Activated T-cell treated with anti-CD3 and anti-CD28 coated beads, Interleukin-2, amount 50 U/mL, for 24 hours (primary cell): ENCODE measurements around the gene PRM3.

Experiments used
- DNase-seq: peaks from one replicate; pipeline ENCODE4 v3.0.0-alpha.2; 2020
- H3K27ac Mint-ChIP-seq: 2 replicates; pipeline ENCODE4 v1.8.0; 2020; ENCODE audit warnings: mild to moderate bottlenecking, mixed read lengths
- H3K27me3 Mint-ChIP-seq: 2 replicates; pipeline ENCODE4 v1.8.0; 2020; ENCODE audit warnings: mixed read lengths
- H3K36me3 Mint-ChIP-seq: 2 replicates; pipeline ENCODE4 v1.8.0; 2020; ENCODE audit warnings: low read depth, mixed read lengths
- H3K4me1 Mint-ChIP-seq: 2 replicates; pipeline ENCODE4 v1.8.0; 2020; ENCODE audit warnings: low read depth, mixed read lengths
- H3K4me3 Mint-ChIP-seq: 2 replicates; pipeline ENCODE4 v1.8.0; 2020; ENCODE audit warnings: mild to moderate bottlenecking, moderate library complexity, mixed read lengths
- H3K9me3 Mint-ChIP-seq: 2 replicates; pipeline ENCODE4 v1.8.0; 2020; ENCODE audit warnings: mixed read lengths

PRM3 gene

GRCh38 chr16:11272921-11273720 is at the start of gene PRM3:
TSS of gene PRM3 (minus strand) at chr16:11273629. CDS start at chr16:11273595, 34 bp downstream.
- H3K4me1 Mint-ChIP-seq: no peaks in the 10 kb centered on the region
- H3K27ac Mint-ChIP-seq: no peak within 1 kb of the TSS
- no peaks in the 10 kb centered on the region for H3K9me3 Mint-ChIP-seq
- no peak within 1 kb of the TSS for H3K4me3 Mint-ChIP-seq
- H3K36me3 Mint-ChIP-seq: no peaks in the 10 kb centered on the region
- DNase-seq: no peak
- no peaks in the 10 kb centered on the region for H3K27me3 Mint-ChIP-seq

GRCh38 chr16:11322823-11323222 is 49.4 kb upstream of the PRM3 start:
- Mint-ChIP-seq H3K27me3 (no peaks in the 10 kb centered on the region), H3K27ac (peak overlapping the region; percentile 14), H3K4me3 (no peak overlapping the region), H3K9me3 (no peaks in the 10 kb centered on the region), H3K36me3 (no peaks in the 10 kb centered on the region), H3K4me1 (peaks cover 29% of the 10 kb centered on the region)
- DNase-seq: no peak

GRCh38 chr16:11321662-11322061 is 48.2 kb upstream of the PRM3 start:
- no peak for DNase-seq
- no peaks in the 10 kb centered on the region for H3K36me3 Mint-ChIP-seq
- no peaks in the 10 kb centered on the region for H3K9me3 Mint-ChIP-seq
- H3K4me1 Mint-ChIP-seq: peaks cover 17% of the 10 kb centered on the region
- H3K27ac Mint-ChIP-seq: no peak overlapping the region
- no peak overlapping the region for H3K4me3 Mint-ChIP-seq
- H3K27me3 Mint-ChIP-seq: no peaks in the 10 kb centered on the region

DNA sequence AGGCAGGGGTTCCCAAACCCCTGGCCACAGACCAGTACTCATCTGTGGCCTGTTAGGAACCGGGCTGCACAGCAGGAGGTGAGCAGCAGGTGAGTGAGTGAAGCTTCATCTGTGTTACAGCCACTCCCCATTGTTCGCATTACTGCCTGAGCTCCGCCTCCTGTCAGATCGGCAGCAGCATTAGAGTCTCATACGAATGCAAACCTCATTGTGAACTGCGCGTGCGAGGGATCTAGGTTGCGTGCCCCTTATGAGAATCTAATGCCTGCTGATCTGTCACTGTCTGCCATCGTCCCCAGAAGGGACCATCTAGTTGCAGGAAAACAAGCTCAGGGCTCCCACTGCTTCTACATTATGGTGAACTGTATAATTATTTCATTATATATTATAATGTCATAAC is 46.7 kb upstream of the PRM3 start:
- H3K27me3 Mint-ChIP-seq: no peaks in the 10 kb centered on the region
- H3K36me3 Mint-ChIP-seq: no peaks in the 10 kb centered on the region
- no peaks in the 10 kb centered on the region for H3K9me3 Mint-ChIP-seq
- H3K27ac Mint-ChIP-seq: no peak overlapping the region
- no peak overlapping the region for H3K4me3 Mint-ChIP-seq
- H3K4me1 Mint-ChIP-seq: peaks cover 5% of the 10 kb centered on the region
- DNase-seq: no peak

GRCh38 chr16:11319529-11320146 is 46.2 kb upstream of the PRM3 start:
- Mint-ChIP-seq H3K36me3 (no peaks in the 10 kb centered on the region), H3K4me3 (no peak overlapping the region), H3K27ac (no peak overlapping the region), H3K27me3 (no peaks in the 10 kb centered on the region), H3K4me1 (no peaks in the 10 kb centered on the region), H3K9me3 (no peaks in the 10 kb centered on the region)
- no peak for DNase-seq

DNA sequence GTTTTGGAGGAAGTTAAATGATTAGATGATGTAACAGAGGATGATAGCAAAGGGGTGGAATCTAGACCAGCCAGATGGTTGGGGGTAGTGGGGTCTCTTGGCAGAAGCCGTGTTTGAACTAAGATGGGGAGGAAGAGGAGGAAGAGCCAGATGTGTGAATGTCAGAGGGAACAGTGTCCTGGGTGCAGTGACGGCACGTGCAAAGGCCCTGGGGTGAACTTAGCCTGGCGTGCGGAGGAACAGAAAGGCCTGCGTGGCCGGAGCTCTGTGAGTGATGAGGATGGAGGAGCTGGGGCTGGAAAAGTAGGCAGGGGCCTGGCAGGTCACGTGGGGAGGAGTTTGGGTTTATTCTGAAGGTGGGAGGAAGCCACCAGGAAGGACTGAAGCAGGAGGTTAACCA is 45.4 kb upstream of the PRM3 start:
- H3K4me3 Mint-ChIP-seq: no peak overlapping the region
- H3K4me1 Mint-ChIP-seq: peaks cover 1% of the 10 kb centered on the region
- DNase-seq: no peak
- no peak overlapping the region for H3K27ac Mint-ChIP-seq
- no peaks in the 10 kb centered on the region for H3K36me3 Mint-ChIP-seq
- H3K27me3 Mint-ChIP-seq: no peaks in the 10 kb centered on the region
- H3K9me3 Mint-ChIP-seq: no peaks in the 10 kb centered on the region

DNA sequence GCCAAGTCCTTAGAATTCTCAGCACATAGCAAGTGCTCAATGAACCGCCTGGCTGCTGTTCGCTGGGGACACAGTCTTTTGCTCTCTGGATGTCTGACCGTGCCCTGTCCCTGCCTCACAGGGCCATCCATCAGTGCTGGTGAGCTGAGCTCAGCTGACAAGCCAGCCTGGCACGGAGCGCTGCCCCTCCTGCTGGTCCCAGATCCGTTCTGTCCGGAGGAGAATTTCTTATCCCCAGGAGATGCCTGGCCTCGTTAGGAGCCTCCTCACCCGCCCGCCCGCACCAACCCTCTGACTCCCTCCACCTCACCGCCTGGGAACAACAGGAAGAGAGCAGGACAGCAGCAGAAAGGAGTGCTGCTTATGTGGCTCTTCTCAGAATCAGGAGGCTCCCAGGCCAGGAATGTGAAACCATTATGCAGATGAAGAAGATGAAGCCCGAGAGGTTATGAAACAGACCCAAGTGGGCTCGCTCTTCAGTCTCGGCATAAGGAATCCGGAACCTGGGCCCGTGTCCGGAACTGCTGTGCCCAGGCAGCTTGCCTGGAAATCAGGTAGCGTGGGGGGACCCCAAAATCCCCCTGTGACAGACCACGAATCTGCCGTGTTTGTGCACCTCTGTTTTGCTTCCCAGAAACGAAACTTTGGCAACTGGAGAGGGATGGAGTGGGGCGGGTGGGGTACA is 43.0 kb upstream of the PRM3 start:
- peaks cover 24% of the 10 kb centered on the region for H3K4me1 Mint-ChIP-seq
- H3K9me3 Mint-ChIP-seq: no peaks in the 10 kb centered on the region
- H3K4me3 Mint-ChIP-seq: no peak overlapping the region
- H3K27ac Mint-ChIP-seq: no peak overlapping the region
- DNase-seq: no peak
- H3K36me3 Mint-ChIP-seq: no peaks in the 10 kb centered on the region
- no peaks in the 10 kb centered on the region for H3K27me3 Mint-ChIP-seq

- Mint-ChIP-seq H3K9me3 (no peaks in the 10 kb centered on the region), H3K36me3 (no peaks in the 10 kb centered on the region), H3K4me1 (peaks cover 33% of the 10 kb centered on the region), H3K4me3 (no peak overlapping the region), H3K27ac (no peak overlapping the region), H3K27me3 (no peaks in the 10 kb centered on the region)
- DNase-seq: no peak
These were observed 42.1 kb upstream of the PRM3 start for GRCh38 chr16:11315510-11315909.

- Mint-ChIP-seq H3K36me3 (no peaks in the 10 kb centered on the region), H3K4me1 (peaks cover 41% of the 10 kb centered on the region), H3K27ac (no peak overlapping the region)
These were observed 41.0 kb upstream of the PRM3 start for GRCh38 chr16:11314309-11314894.

GRCh38 chr16:11313493-11314308 is 40.3 kb upstream of the PRM3 start:
- H3K4me3 Mint-ChIP-seq: no peak overlapping the region
- peaks cover 46% of the 10 kb centered on the region for H3K4me1 Mint-ChIP-seq
- no peak for DNase-seq
- H3K27ac Mint-ChIP-seq: peak overlapping the region; percentile 23
- H3K9me3 Mint-ChIP-seq: no peaks in the 10 kb centered on the region
- no peaks in the 10 kb centered on the region for H3K27me3 Mint-ChIP-seq
- no peaks in the 10 kb centered on the region for H3K36me3 Mint-ChIP-seq

More at GRCh38 chr16:11314309-11314894, 41.0 kb upstream of the PRM3 start:
- Mint-ChIP-seq H3K27me3 (no peaks in the 10 kb centered on the region), H3K9me3 (no peaks in the 10 kb centered on the region), H3K4me3 (no peak overlapping the region)
- DNase-seq: no peak

- Mint-ChIP-seq H3K9me3 (no peaks in the 10 kb centered on the region), H3K4me3 (no peak overlapping the region), H3K27me3 (no peaks in the 10 kb centered on the region), H3K36me3 (no peaks in the 10 kb centered on the region), H3K4me1 (peaks cover 50% of the 10 kb centered on the region), H3K27ac (peak overlapping the region; percentile 50)
- DNase-seq: no peak
These were observed 39.5 kb upstream of the PRM3 start for GRCh38 chr16:11312718-11313492.

DNA sequence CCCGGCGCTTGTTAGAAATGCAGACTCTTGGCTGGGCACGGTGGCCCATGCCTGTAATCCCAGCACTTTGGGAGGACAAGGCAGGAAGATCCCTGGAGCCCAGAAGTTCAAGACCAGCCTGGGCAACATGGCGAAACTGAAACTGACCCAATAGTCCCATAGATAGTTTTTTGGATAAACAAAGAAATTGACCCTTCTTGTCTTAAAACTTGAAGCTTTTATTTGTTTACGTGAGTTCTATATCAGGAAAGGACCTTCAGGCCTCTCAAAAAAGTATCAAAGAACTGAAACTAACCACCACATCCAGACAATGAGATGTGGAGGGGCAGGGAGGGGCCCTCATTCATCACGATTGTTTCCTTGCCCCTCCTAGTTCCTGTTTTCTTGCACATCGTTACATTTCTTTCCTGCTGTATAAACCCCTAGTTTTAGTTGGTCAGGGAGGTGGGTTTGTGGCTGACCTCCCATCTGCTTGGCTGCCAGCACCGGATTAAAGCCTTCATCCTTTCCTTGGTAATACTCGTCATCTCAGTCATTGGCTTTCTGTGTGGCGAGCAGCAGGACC is 37.6 kb upstream of the PRM3 start:
- H3K4me1 Mint-ChIP-seq: peaks cover 55% of the 10 kb centered on the region
- no peaks in the 10 kb centered on the region for H3K27me3 Mint-ChIP-seq
- H3K36me3 Mint-ChIP-seq: no peaks in the 10 kb centered on the region
- H3K4me3 Mint-ChIP-seq: peak overlapping the region; percentile 25
- H3K27ac Mint-ChIP-seq: peak overlapping the region; percentile 76
- no peaks in the 10 kb centered on the region for H3K9me3 Mint-ChIP-seq
- no peak for DNase-seq

- DNase-seq: no peak
- Mint-ChIP-seq H3K4me1 (peaks cover 55% of the 10 kb centered on the region), H3K27me3 (no peaks in the 10 kb centered on the region), H3K36me3 (no peaks in the 10 kb centered on the region), H3K4me3 (no peak overlapping the region), H3K27ac (peak overlapping the region; percentile 76), H3K9me3 (no peaks in the 10 kb centered on the region)
These were observed 37.2 kb upstream of the PRM3 start for GRCh38 chr16:11310634-11310977.
